DMS153 treated with DMSO at 0.1 percent for 48 hours (cell line): ENCODE measurements around the gene RASGRF1.
"Not testable (repeated sequence)": the region's sequence is repeated elsewhere in the genome, so short reads cannot be mapped to it uniquely, and the experiment has no call there.

Source experiments
- DNase-seq: peaks from one replicate; lab custom pipeline; 2025; ENCODE audit not compliant: unreplicated experiment; lab: John Stamatoyannopoulos, UW

Gene RASGRF1

DNA sequence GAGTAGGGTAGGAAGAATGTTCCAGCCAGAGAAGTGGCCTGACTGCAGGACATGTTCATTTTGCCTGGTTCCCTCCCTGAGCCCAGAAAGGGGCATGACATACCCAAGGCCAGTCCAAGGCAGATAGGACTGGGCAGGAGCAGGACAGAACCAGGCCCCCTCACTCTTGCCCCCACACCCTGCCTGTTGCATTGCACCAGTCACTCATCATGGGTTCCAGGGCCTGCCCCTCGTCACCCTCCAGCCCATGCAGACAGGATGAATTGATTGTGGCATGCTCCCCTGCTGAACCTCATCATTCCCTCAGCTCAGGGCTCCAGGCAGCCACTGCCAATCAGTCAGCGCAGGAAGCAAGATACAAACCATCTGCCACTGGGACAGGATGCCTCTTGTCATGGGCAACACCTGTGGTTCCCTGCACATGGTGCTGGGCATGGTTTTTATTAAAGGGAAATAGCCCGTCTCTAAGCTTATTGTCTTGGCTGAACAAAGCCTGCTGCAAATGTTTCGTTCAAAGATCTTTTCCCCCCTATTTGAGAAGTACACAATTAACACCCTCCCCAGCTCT lies 48.9 kb downstream of the RASGRF1 start:
- DNase-seq: no peak

DNA sequence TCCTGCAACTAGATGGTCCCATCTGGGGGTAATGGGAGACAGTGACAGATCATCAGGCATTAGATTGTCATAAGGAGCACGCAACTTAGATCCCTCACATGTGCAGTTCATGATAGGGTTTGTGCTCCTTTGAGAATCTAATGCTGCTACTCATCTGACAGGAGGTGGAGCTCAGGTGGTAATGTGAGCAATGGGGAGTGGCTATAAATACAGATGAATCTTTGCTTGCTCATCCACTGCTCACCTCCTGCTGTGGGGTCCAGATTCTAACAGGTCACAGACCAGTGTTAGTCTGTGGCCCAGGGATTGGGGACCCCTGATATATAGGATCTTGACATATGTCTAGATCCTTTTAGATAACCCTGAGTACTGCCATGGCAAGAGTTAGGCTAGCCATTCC lies 52.7 kb downstream of the RASGRF1 start:
- no peak for DNase-seq

- DNase-seq: no peak
These were observed 54.3 kb downstream of the RASGRF1 start for GRCh38 chr15:79036323-79036722.

GRCh38 chr15:79035814-79036213 lies 54.8 kb downstream of the RASGRF1 start:
- no peak for DNase-seq

DNA sequence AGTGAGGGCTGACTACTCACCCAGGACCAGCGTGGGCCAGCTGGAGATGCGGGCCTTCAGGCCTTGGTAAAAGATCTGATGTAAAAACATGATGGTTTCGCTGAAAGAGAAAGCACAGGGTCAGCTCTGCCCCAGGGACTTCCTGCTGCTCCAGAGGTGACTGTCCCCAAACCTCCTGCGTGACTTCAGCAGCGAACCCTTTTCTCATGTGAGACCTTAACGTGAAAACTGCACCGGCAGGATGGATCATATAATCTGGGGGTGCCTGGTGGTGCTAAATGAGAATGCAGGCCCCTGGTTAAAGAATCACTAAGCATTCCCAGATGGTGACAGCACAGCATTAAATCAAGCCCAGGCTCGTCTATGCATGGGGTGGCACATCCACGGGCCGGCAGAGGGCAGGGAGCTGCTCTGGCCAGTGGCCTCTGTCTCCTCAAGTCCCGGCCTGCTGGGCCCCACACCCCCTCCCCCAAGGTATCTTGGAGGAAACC lies 55.4 kb downstream of the RASGRF1 start:
- DNase-seq: no peak

DNA sequence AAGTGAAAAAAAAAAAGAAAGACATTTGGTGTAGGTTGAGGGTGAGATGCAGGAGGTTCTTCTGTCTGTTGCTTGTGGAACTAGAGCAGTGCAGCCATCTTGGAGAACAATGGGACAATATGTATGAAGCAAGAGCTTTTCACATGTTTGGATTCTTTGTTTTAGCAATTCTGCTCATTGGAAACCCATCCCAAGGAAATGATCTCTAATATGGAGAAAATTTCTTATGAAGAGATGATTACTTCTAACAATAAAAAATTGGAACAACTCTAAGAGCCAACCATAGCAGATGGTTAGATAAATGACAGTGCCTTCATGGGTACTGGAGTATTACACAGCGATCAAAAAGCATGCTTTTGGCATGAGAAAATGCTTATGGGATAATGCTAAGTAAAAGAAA lies 56.3 kb downstream of the RASGRF1 start:
- DNase-seq: no peak

GRCh38 chr15:79032656-79033055 lies 57.9 kb downstream of the RASGRF1 start:
- DNase-seq: no peak

DNA sequence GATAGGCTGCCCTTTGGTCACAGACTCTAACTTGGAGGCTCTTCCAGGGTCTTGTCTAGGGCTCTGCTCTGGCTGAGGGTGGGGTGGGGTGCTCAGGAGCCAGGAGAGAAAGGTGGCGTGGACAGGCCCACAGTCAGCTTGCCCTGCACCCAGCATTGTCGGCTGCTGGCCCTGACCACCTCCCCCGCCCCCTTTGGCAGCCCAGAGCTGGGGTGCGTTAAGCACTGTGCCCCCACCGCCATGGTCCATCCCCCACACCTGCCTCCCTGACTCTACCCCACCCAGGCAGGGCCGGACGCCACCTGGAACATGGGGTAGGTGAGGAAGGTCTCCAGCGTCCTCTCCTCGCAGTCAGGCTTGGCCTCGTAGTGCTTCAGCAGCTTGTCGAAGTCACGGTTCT lies 58.8 kb downstream of the RASGRF1 start:
- no peak for DNase-seq

- no peak for DNase-seq
These were observed 59.4 kb downstream of the RASGRF1 start for GRCh38 chr15:79031201-79031600.

DNA sequence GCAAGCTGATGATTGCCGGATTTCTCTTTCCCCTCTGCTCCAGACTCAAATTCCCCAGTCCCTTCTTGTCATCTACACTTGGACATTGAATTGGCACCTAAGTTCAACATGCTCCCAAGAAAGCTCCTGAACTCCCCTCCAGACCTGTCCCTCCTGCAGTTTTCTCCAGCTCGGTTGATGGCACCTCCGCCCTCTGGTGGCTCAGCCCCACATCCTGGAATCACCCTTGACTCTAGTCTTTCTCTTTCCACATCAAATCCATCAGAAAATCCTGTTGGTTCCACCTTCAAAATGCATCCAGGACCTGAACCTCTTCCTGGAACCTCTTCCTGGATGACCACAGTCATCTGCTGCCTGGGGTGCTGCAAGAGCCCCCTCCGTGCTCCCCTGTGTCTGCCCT lies 60.1 kb downstream of the RASGRF1 start:
- no peak for DNase-seq

- no peak for DNase-seq
These were observed 62.1 kb downstream of the RASGRF1 start for GRCh38 chr15:79028411-79028964.

GRCh38 chr15:79027532-79028410 lies 62.8 kb downstream of the RASGRF1 start:
- no peak for DNase-seq

DNA sequence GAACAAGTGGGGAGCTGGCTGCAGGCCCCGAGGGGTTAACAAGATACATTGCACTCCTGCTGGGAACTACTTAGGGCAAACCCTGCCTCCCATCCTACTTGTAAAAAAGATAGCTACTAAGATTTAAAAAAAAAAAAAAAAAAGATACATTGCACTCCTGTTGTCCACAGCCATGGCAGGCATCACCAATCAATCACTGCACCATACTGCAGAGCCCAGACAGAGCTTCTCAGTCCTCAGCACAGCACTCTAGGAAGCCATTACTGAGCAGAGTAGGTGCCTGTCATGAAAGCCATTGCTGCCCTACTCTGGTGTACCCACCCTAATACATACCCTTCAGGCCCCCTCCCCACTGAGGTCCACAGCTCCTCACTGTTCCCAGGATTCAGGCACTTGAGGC lies 64.8 kb downstream of the RASGRF1 start:
- no peak for DNase-seq

DNA sequence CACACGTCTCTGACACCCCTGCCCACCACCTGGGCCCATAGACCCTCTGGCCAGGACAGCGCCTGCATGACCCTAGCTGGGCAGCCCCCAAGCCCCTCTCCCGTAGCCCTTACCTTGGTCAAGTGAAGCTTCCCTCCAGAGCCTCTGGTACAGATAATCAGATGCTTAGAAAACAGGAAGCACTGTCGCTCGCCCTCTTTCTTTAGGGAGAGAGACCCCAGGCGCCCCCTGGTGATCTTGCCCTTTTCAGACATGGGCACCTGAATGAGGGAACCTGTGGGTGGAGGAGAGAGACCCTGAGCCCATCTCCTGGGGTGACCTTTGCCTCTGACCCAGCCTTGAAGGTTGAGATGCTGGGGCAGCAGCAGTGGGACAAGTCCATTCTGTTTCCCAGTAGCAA lies 65.4 kb downstream of the RASGRF1 start:
- no peak for DNase-seq

GRCh38 chr15:79024493-79024892 lies 66.1 kb downstream of the RASGRF1 start:
- not testable (repeated sequence) for DNase-seq

DNA sequence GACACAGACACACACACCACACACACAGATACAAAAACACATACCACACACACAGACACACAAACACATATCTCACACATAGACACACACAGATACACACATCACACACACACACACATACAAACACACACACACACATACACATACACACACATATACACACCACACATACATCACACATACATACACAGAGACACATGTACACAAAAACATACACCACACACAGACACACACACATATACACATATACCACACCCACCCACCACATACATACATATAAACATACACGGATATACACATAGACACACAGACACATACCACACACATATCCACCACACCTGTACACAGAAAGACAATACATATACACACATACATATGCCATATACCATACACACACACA lies 66.7 kb downstream of the RASGRF1 start:
- DNase-seq: no peak

DNA sequence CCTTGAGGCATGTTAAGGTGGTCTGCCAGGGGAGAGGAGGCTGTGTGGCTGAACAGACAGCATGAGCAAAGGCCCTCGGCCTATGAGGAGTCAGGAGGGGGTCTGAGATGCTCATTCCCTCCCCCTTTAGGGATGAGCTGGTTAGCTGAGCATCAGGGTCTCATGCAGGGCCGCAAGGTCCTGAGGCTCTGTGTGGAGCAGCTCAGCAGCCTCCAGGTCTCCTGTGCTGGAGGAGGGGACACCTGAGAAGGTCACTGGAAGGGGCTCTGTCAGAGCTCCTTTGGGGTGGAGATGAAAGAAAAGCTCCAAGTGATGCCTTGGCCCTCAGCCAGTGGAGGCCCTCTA lies 67.1 kb downstream of the RASGRF1 start:
- no peak for DNase-seq

GRCh38 chr15:79018960-79019359 lies 71.6 kb downstream of the RASGRF1 start:
- DNase-seq: no peak

GRCh38 chr15:79017953-79018352 lies 72.6 kb downstream of the RASGRF1 start:
- no peak for DNase-seq

GRCh38 chr15:79016527-79017170 lies 73.9 kb downstream of the RASGRF1 start:
- no peak for DNase-seq

DNA sequence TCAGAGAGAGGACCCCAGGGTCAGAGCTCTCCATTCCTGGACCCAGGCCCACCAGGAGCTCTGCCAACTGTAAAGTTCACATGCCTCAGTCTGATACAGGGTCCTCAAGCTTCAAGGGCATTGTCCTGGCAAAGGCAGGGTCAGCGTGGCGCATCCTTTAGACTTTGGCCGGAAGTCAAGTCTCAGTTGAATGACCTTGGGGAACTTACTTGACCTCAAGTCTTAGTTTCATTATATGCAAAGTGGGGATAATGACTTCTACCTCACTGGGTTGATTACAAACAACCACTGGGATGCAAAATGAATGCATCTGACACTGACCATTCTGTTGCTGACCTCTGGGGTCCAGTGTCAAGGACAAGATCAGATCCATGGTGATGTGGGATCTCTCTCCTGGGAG lies 75.2 kb downstream of the RASGRF1 start:
- DNase-seq: no peak

DNA sequence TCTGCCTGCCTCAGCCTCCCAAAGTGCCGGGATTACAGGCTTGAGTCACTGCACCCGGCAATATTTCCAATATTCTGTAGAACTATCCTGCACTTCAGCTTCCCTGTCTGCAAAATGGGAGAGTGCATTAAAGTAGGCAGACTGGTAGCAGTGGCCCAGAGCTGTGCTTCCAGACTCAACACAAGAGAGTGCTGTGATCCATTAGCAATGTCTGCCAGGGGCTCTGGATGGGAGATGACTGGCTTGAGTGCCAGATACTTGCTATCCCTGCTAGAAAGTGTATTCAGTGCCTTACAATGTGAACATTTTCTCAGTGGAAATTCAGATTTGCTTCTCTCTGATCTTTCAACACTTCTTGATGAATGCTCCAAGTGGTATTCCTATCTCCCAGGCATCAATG lies 80.3 kb downstream of the RASGRF1 start:
- DNase-seq: no peak
